ENCODE measurements around the gene SLIT3. TPM values are rescaled to one million over a fixed set of nuclear protein-coding genes. Genes with fewer than 3 reads are reported as not detected.

SLIT3 gene
- total and polyA plus RNA-seq, 10 of the 15 experiments (the other 5 are each of a cell fraction or from before 2014, with no cell fraction given) = 0.05 TPM; not detected in 9

- TF ChIP-seq, protein P1, sequence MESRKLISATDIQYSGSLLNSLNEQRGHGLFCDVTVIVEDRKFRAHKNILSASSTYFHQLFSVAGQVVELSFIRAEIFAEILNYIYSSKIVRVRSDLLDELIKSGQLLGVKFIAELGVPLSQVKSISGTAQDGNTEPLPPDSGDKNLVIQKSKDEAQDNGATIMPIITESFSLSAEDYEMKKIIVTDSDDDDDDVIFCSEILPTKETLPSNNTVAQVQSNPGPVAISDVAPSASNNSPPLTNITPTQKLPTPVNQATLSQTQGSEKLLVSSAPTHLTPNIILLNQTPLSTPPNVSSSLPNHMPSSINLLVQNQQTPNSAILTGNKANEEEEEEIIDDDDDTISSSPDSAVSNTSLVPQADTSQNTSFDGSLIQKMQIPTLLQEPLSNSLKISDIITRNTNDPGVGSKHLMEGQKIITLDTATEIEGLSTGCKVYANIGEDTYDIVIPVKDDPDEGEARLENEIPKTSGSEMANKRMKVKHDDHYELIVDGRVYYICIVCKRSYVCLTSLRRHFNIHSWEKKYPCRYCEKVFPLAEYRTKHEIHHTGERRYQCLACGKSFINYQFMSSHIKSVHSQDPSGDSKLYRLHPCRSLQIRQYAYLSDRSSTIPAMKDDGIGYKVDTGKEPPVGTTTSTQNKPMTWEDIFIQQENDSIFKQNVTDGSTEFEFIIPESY (IDR thresholded peaks at IDR 0.05) = no peak
- no peak for TF ChIP-seq KDM1A (IDR thresholded peaks at IDR 0.05; ENCODE audit: borderline replicate concordance)
Observed at GRCh38 chr5:168833383-168833782, 467.6 kb downstream of the SLIT3 start (continued).

- Histone ChIP-seq H3K9me3 (replicated peaks; ENCODE audit: control insufficient read depth, insufficient read depth, low read length) (no peaks in the 10 kb centered on the region), H2AFZ (ENCODE audit: control insufficient read depth, low read depth, low read length) (no peak overlapping the region), H3K36me3 (ENCODE audit: control insufficient read depth in 2 of 2, insufficient read depth in 2 of 2, low read length in 1 of 2) (no peaks in the 10 kb centered on the region), H3K4me2 (ENCODE audit: control insufficient read depth, insufficient read depth) (no peak overlapping the region), H3K27me3 (replicated peaks in 1 of 2; ENCODE audit: control insufficient read depth in 2 of 2, insufficient read depth in 2 of 2, low read length in 1 of 2) (no peaks in the 10 kb centered on the region; a peak in 1 of 4 replicates), H3K27ac (ENCODE audit: control insufficient read depth, insufficient read depth) (no peak overlapping the region), H4K20me1 (ENCODE audit: control insufficient read depth, insufficient read depth) (no peaks in the 10 kb centered on the region), H3K9ac (ENCODE audit: control insufficient read depth, insufficient read depth, low read length) (no peak overlapping the region), H3K4me1 (ENCODE audit: control insufficient read depth, insufficient read depth, low read length) (no peaks in the 10 kb centered on the region), H3K79me2 (ENCODE audit: control insufficient read depth, insufficient read depth, low read length) (no peaks in the 10 kb centered on the region), H3K4me3 (no peak overlapping the region)
- TF ChIP-seq TCF7 (IDR thresholded peaks at IDR 0.05; ENCODE audit: borderline replicate concordance) = no peak
- TF ChIP-seq, protein P2, sequence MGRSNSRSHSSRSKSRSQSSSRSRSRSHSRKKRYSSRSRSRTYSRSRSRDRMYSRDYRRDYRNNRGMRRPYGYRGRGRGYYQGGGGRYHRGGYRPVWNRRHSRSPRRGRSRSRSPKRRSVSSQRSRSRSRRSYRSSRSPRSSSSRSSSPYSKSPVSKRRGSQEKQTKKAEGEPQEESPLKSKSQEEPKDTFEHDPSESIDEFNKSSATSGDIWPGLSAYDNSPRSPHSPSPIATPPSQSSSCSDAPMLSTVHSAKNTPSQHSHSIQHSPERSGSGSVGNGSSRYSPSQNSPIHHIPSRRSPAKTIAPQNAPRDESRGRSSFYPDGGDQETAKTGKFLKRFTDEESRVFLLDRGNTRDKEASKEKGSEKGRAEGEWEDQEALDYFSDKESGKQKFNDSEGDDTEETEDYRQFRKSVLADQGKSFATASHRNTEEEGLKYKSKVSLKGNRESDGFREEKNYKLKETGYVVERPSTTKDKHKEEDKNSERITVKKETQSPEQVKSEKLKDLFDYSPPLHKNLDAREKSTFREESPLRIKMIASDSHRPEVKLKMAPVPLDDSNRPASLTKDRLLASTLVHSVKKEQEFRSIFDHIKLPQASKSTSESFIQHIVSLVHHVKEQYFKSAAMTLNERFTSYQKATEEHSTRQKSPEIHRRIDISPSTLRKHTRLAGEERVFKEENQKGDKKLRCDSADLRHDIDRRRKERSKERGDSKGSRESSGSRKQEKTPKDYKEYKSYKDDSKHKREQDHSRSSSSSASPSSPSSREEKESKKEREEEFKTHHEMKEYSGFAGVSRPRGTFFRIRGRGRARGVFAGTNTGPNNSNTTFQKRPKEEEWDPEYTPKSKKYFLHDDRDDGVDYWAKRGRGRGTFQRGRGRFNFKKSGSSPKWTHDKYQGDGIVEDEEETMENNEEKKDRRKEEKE (IDR thresholded peaks at IDR 0.05) = no peak
- no peak for TF ChIP-seq PAX5 (IDR thresholded peaks at IDR 0.05; ENCODE audit: borderline replicate concordance, low read depth, low read length)
- no peak for TF ChIP-seq BHLHE40 (IDR thresholded peaks at IDR 0.05; ENCODE audit: borderline replicate concordance in 1 of 2, low read depth in 2 of 2, low read length in 1 of 2)
- ChIA-PET CTCF (no interaction called here), POLR2A (no interaction called here), RAD21 (ENCODE audit: unreplicated experiment) (interaction anchor here (0.6 kb wide), 1 partner anchor 127 kb away, joined by 3 read pairs; no protein-coding TSS in a partner anchor), SMC1A (ENCODE audit: uncharacterized antibody, unreplicated experiment) (no interaction called here)
- no peak for FAIRE-seq
- intact Hi-C loops (cut with micrococcal nuclease; ENCODE audit: unreplicated experiment) = no loop called here
- DNase-seq (ENCODE audit: low read depth, low spot score) = no peak
- no TSS peak for BruUV-seq (replicated peaks)
- in situ Hi-C loops (cut with MboI) = no loop called here
- WGBS (ENCODE audit: insufficient coverage, insufficient replicate concordance, low lambda C conversion rate, missing lambda C conversion rate) = 11% methylated on average over 6 of the region's 6 CpGs
- ATAC-seq = no peak
Observed at GRCh38 chr5:168832308-168832707, 468.6 kb downstream of the SLIT3 start.
